Astrocyte of the cerebellum (primary cell): ENCODE results near the gene ADAMTS17.

Experiments used
- DNase-seq: peaks from one replicate; pipeline ENCODE4 v3.0.0-alpha.2; 2011; ENCODE audit warnings: low read depth
- H3K4me3 ChIP-seq: 2 replicates; pipeline ENCODE4 v1.5.1; 2011; ENCODE audit warnings: mild to moderate bottlenecking, low read depth, low read length, moderate library complexity
- in situ Hi-C: cut with HindIII; loops from 2 replicates; pipeline ENCODE4 v1.10.0; 2017; ENCODE audit warnings: low sequenced_read_pairs
- TF ChIP-seq, protein P1 (sequence below): IDR thresholded peaks from 2 replicates; pipeline ENCODE4 v1.5.1; 2012; ENCODE audit warnings: low read length, low read depth, moderate library complexity, mild to moderate bottlenecking; ENCODE audit errors: missing control alignments

The ADAMTS17 gene

DNA sequence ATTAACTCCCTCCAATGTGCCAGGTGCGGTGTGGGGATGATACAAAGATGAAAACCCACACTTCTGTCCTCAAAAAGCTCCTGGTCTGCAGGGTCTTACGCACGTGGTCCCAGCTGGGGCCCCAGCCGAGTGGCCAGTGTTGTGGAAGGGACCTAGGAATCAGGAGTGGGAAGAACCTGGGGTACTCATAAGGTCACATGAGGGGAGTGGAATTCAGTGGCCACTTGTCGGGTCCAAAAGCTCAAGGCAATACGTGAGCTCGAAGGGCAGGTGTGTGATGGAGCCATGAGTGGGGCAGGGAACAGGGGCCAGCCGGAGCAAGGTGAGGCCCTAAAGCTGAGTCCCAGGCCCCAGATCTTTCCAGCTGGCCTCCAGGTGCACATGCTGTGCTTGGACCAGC, 348.5 kb downstream of the ADAMTS17 start:
- H3K4me3 ChIP-seq: no peak overlapping the region
- TF ChIP-seq, protein P1, sequence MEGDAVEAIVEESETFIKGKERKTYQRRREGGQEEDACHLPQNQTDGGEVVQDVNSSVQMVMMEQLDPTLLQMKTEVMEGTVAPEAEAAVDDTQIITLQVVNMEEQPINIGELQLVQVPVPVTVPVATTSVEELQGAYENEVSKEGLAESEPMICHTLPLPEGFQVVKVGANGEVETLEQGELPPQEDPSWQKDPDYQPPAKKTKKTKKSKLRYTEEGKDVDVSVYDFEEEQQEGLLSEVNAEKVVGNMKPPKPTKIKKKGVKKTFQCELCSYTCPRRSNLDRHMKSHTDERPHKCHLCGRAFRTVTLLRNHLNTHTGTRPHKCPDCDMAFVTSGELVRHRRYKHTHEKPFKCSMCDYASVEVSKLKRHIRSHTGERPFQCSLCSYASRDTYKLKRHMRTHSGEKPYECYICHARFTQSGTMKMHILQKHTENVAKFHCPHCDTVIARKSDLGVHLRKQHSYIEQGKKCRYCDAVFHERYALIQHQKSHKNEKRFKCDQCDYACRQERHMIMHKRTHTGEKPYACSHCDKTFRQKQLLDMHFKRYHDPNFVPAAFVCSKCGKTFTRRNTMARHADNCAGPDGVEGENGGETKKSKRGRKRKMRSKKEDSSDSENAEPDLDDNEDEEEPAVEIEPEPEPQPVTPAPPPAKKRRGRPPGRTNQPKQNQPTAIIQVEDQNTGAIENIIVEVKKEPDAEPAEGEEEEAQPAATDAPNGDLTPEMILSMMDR: no peak
- in situ Hi-C loops: no loop called here
- no peak for DNase-seq

DNA sequence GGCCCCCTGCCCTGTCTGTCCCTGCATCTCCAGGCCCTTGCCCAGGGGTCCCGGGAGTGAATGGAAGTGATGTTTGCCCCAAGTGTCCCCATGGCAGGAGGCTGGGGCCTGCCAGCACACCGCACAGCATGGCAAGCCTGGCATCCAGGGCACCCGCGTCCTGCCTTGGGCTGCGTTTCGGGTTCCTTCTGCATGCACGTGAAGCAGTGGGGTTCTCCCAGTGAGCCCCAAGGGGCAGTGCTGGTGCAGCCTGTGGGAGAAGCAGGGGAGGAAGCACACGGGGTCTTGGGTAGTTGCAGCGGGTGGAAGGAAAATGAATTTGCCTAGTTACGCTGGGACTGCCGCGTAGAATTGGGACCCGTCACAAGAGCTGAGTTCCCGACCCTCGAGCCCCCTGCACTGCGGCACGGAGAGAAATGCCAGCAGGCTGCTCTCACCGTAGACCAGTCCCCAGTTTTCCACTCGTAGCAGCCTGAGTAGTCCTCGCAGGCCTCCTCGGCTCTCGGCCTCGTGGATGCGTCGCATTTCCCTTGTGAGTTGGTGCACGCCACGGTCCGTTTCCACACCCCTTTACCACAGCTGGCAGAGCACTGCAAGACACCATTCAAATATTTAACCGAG, 349.1 kb downstream of the ADAMTS17 start:
- no peak overlapping the region for H3K4me3 ChIP-seq
- DNase-seq: no peak
- TF ChIP-seq, protein P1: no peak
- in situ Hi-C loops: no loop called here

DNA sequence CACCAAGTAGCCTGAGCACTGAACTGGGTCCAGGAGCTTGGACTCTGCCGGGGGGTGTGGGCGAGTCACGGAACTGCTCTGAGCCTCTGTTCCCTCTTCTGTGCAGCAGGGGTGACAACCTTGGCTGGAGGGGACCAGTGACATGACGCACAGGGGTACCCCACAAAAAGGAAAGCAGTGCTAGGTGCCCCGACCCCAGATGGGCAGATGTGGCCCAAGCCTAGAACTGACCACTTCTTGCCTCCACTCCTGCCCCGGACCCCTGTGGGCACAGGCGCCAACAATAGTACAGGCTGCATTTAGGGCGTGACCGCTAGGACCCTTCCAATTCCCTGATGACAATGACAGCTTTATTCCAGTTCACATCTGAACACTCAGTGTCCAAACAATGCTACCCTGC, 352.7 kb downstream of the ADAMTS17 start:
- in situ Hi-C loops: no loop called here
- TF ChIP-seq, protein P1: no peak
- H3K4me3 ChIP-seq: no peak overlapping the region
- DNase-seq: no peak

DNA sequence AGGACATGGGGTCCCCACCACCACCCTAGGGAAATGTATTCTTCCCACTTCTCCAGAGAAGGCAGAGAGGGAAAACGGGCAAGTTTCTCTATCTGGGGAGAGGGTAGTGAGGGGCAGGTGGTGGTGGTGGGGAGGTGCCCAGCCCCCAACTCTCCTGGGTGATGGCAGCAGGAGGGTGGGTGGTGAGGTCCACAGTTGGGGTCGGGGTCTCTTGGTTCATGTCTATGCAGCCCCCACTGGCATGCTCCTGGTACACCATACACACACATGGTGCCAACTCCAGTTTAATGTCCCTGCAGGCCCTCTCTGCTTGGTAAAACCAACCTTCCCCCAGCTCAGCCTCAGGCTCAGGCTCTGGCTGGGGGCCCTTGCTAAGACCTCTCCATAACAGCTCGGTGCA, 354.1 kb downstream of the ADAMTS17 start:
- H3K4me3 ChIP-seq: no peak overlapping the region
- TF ChIP-seq, protein P1: no peak
- in situ Hi-C loops: no loop called here
- DNase-seq: no peak

DNA sequence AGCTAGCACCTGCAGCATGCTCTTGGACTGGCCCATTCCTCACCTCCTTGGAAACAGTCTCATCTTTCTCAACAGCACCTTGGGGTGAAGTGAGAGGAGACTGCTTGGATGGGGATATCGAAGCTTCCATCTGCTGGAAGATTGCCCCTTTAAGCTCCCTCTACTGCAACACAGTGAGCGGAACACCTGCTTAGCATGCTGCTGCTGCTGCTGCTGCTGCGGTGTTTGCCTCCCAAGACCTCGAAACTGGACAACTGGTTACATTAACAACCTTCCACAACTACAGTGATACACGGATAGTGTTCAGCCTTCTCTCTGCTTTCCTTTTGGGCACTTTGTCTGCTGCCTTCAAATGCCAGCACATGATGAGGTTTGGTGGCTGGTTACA, 354.7 kb downstream of the ADAMTS17 start:
- in situ Hi-C loops: no loop called here

DNA sequence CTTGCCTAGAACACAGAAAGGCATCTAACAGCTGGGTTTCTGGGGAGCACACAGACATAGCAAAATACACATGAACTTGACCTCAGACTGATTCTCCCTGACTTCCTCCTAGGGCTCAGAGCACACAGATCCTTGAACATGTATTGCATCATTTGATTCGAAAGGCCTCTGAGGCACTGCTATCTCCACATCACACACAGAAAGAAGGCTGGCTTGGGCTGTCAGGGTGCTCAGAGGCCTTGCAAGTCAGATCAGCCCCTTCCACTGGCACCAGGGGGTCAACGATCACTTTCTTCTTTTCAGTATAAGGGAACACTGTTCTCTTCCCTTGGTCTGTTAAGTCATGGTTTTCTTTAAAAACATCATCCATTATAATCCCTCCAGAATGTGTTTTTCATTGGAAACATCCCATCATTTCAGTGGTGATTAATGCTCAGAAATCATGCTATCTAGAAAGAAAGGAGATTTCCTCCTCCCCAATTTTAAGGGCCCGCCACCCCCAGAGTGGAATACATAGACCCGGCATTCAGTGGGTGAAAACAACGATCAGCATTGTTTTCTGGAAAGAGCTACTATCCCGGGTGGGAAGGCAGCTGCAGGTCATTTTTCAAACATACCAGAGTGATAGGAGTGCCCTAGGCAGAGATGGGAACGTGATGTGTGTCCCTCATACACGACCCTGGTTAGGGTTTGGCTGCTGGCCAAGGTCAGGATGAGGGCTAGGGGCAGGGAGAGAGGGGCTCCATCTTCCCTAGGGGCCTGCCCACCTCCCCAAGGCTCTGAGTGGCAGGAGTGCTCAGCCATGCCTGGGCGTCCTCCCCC, 355.3 kb downstream of the ADAMTS17 start:
- DNase-seq: no peak
- H3K4me3 ChIP-seq: no peak overlapping the region
- in situ Hi-C loops: no loop called here
- TF ChIP-seq, protein P1: no peak

More for the DNA sequence above, 354.7 kb downstream of the ADAMTS17 start:
- no peak for DNase-seq
- no peak overlapping the region for H3K4me3 ChIP-seq
- TF ChIP-seq, protein P1: no peak
